ENCODE results near the gene CDK1.

The CDK1 gene

DNA sequence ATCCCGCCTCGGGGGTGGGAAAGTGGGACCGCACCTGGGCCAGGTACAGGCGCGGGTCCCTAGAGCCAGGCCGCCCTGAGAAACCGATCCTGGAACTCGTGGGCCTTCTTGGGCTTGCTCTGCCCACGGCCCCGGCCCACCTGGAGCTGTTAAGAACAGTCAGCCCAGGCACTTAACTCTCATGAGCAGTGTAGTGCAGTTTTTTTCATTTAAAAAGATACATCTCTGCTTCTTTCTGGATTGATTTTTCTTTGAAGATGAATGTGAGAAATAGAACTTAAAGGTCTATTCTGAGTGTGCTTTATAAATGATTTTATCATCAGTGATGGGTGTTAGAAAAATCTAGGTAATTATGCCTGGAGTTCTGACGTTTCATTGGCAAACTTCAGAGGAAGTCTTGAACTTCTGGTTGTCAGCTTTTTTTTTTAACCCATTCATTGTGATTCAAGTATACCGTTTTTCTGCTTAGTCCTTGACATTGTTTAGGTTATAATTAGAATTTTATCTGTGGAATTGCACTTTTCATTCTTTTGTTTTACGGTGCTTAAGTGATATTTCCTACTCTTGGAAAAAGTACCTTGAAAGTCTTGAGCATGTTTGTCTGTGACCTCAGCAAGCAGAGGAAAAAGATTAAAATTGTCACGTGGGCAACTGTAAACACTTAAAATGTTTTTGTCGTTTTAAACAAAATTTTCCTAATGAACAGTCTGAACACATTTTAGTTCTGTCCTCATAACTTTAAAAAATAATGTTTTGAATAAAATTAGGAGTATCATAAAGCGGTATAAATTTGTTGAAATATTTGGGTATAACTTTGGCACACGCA lies 906 bp downstream of the CDK1 start:
- no peak for DNase-seq

GRCh38 chr10:60781661-60782060 lies 3.4 kb downstream of the CDK1 start:
- no peak for DNase-seq

DNA sequence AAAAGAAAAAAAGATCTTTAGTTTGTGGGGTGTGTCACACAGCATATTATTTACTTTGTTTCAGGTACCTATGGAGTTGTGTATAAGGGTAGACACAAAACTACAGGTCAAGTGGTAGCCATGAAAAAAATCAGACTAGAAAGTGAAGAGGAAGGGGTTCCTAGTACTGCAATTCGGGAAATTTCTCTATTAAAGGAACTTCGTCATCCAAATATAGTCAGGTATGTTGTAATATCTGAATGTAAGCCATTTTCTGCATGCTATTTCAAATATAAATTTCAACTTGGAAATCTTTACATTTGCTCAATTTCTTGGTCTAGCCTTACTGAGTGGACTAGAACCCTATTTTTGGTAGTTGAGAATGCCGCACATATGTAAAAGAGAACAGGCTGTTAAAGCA lies 6.4 kb downstream of the CDK1 start:
- DNase-seq, result no peak

GRCh38 chr10:60788544-60788943 lies 10.3 kb downstream of the CDK1 start:
- no peak for DNase-seq

DNA sequence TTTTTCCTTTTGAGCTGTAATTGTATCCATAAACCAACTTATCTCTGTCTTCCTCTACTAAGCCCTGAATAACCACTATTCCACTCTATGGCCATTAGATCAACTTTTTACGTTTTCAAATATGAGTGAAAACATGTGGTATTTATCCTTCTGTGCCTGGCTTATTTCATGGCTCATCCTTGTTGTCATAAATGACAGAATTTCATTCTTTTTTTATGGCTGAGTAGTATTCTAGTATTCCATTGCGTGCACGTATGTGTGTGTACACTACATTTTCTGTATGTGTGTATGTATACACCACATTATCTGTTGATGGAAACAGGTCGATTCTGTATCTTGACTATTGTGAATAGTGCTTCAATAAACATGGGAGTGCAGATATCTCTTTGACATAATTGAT lies 11.1 kb downstream of the CDK1 start:
- no peak for DNase-seq

GRCh38 chr10:60794953-60795352 lies 16.7 kb downstream of the CDK1 start:
- DNase-seq, result no peak

GRCh38 chr10:60795465-60796202 lies 17.4 kb downstream of the CDK1 start:
- DNase-seq, result no peak

DNA sequence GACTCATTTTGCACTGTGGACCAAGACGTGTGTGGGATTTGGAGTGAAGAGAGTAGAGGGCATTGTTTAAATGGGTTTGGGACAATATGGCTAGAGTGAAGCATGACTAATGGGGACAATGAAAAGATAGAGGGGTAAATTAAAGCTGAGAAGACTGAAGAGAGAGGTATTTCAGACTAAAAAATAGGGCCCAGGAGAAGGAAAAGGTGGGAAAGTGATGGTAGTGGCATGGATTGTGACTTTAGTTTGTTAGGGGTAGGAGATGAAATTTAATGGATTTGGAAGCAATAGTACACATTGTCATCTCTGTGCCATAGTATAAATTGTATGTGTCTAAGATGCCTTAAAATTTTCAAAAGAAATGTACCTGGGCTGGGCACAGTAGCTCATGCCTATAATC lies 18.2 kb downstream of the CDK1 start:
- DNase-seq, result no peak

- DNase-seq, result no peak
Observed at GRCh38 chr10:60797200-60797599, 18.9 kb downstream of the CDK1 start.

- no peak for DNase-seq
Observed at GRCh38 chr10:60798031-60798430, 19.8 kb downstream of the CDK1 start.

- no peak for DNase-seq
Observed at GRCh38 chr10:60798870-60799269, 20.6 kb downstream of the CDK1 start.

DNA sequence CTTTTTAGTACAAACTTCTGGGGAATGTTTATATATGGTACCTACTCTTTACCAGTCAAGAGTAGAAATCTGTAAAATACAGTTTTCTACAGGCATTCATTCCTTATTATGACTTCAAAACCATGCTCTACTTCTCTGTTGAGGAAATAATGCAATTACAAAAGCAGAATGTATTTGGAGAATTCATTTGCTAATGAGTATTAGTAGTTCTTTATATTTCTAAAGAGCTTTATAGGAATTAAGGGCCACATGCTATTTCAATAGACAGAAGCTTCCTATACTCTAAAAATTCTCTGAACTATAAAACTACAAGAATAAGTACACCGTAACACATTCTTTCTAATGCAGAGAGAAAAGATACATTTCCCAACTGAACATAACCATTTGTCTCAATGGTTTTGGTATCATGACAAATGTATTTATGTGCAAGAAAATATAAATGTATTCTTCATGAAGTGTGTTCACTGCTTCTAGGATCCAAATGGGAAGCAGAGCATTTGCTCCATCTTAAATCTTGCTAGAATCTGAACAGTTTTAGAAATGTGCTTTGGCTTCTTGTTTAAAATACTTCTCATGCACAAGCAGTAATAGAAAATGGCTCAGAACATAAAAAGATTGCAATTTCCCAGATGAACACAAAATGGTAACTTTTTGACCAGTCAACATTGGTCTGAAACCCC lies 21.8 kb downstream of the CDK1 start:
- DNase-seq, result no peak

GRCh38 chr10:60800918-60801317 lies 22.6 kb downstream of the CDK1 start:
- no peak for DNase-seq

DNA sequence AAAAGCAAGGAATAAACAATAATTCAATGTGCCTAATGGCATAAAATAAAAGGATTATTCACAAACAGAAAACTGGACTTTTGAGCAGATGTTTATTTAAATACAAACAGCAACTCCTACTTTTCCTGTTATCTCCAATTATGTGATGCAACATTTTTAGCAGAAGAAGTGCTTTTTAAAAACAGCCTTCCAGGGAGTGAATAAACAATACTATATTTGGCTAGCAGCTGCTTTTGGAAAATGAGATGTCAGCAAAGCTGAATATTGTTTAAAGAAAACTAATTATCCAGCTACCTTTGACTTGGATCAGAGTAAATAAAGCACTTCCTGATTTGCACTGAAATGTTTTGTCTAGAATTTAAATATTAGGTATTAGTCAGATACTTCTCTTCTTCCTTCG lies 23.2 kb downstream of the CDK1 start:
- no peak for DNase-seq

GRCh38 chr10:60803433-60803832 lies 25.2 kb downstream of the CDK1 start:
- no peak for DNase-seq

DNA sequence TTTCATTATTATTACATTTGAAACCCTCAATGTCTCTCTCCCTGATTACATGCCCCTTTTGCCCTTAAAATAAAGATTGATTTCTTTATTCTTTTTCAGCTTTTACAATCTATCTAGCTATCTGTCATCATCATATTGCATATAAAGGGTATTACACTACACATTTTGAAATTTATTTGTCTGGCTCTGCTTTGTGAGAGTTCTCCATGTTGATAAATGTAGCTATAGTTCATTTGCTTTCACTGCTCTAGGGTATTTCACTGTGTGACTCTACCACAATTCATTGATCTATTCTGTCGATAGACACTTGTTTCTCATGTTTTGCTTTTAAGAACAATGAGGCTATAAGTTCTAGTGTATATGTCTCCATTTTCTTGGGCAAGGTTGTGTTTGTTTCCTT lies 25.6 kb downstream of the CDK1 start:
- no peak for DNase-seq

DNA sequence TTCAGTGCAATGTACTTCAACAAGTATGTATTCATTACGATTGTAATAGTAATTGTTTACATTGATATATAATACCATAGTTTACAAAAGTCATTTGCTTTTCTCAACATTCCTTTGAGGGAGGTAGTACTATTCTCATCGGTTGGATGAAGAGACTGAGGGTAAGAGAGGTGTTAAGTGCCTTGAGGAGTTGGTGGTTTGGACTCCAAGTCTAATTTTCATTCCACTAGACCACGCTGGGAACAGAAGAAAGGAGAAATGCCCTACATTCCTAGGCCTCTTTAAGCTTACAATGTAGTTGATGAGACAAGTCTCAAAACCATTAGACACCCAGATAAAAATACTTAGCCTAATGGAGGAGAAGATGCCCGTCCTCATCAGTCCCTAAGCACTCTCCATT lies 28.6 kb downstream of the CDK1 start:
- no peak for DNase-seq

GRCh38 chr10:60807499-60807898 lies 29.2 kb downstream of the CDK1 start:
- DNase-seq, result no peak

GRCh38 chr10:60808036-60808435 lies 29.8 kb downstream of the CDK1 start:
- DNase-seq, result no peak

DNA sequence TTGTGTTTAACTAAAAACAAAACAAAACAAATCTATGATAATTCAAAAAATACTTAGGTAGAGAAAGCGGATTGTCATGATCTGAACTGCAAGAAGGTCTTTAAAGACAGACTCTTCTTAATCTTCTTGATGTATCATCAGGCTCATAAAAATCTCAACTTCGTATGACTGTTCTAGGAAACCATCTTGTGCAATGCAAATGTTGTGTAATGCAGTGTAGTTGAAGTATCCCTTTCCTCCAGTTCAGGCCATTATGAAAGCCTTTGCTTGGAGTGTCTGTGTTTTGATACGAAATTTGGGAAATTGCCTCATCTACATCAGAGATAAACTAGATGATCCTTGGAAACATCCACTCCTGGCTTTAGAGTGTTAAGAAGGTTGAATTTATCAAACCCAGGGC lies 30.9 kb downstream of the CDK1 start:
- no peak for DNase-seq

DNA sequence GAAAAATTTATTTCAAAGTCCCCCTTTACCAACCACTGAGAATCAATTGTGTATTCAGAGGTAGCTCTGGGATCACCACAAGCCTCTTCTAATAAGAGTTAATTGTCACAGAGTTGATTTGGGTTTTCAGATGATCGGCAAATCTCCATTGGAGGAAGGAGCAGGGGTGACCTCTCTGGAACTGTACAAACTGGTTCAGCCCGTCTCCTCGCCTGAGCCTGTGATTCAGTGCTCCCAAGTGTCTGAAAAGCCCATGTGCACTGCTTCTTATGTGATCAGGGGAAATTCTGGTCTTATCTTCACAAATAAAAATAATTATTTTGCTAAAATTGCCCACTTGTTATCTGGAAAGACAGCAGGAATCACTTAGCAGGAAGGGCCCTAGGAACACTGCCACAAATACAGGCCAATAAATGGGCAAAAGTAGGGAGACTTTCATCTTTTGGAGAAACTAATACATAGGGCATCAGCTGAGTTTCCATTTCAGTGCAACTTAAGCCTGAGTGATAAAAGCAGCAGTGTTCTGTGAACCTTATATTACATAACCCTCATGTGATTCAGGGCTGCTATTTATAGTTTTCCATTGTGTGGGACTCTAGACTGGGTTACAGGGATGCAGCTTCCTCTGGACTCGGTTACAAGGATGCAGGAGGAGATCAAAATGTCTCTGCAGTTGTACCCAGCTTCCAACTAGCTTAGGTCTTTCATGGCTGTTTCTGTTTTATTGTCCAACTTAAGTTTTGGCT lies 32.3 kb downstream of the CDK1 start:
- no peak for DNase-seq

DNA sequence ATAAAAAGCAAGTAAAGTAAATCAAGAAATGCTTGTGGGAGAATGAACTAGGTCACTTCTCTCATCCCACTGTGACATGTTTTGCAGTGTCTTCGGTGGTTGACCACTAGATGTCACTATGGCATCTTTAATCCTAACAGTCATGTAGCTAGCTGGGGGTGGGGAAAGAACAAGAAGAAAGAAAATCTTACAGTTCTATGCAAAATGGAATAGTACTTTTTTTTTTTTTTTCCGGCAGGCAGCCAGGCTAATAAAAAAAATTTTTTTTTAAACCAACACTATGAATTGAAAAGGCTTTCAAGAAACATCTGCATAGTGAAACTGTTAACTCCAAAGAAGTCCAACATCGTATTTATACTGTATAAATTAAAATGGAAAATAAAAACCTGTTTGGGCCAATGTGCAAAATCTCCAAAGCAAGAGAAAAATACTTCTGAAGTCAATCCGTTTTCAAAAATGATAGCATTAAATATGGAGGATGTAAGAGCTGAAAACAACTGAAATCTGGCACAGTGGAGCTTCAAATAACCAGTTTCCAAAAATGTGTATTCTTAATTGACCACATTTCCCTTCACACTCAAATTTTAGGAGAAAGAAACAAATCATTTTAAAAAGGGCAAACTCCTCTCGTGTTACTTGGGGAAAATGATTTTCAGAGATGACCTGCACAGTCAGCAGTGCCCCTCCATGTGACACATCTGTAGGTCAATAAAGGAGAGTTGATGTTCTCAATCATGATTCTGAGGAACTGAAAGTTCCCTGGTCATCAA lies 38.5 kb downstream of the CDK1 start:
- DNase-seq, result no peak
